ENCODE measurements around the gene FANCC. TPM values are rescaled to one million over a fixed set of nuclear protein-coding genes. Genes with fewer than 3 reads are reported as not detected.

The FANCC gene
- total and polyA plus RNA-seq, 2 of the 8 experiments (the other 6 are each of a cell fraction or from before 2014, with no cell fraction given), result 7.8 to 15.2 TPM

- TF ChIP-seq RBBP5 (IDR thresholded peaks at IDR 0.05; ENCODE audit: borderline replicate concordance, low read depth, low read length), result no peak
- no peak for TF ChIP-seq GABPA (IDR thresholded peaks at IDR 0.05; ENCODE audit: borderline replicate concordance, insufficient read depth, low read length)
- no peak for TF ChIP-seq ATF2 (IDR thresholded peaks at IDR 0.05; ENCODE audit: low read length)
Observed at GRCh38 chr9:95325221-95325620, 7.7 kb upstream of the FANCC start (continued).
